HG02852 (cell line): ENCODE measurements around the gene KCNAB1.

Source experiments
- ATAC-seq: cut with Tn5 transposase; IDR thresholded peaks from one replicate; pipeline ENCODE4 v1.9.1; 2021; ENCODE audit warnings: mild to moderate bottlenecking, moderate library complexity; ENCODE audit not compliant: unreplicated experiment

The KCNAB1 gene

GRCh38 chr3:156522673-156523072 lies 402.3 kb downstream of the KCNAB1 start:
- ATAC-seq: no peak

- no peak for ATAC-seq
These were observed 405.4 kb downstream of the KCNAB1 start for GRCh38 chr3:156525808-156526207.

GRCh38 chr3:156527060-156527459 lies 406.7 kb downstream of the KCNAB1 start:
- no peak for ATAC-seq

- no peak for ATAC-seq
These were observed 410.6 kb downstream of the KCNAB1 start for GRCh38 chr3:156530980-156531379.

GRCh38 chr3:156532730-156533129 lies 412.4 kb downstream of the KCNAB1 start:
- no peak for ATAC-seq

GRCh38 chr3:156533205-156533604 lies 412.8 kb downstream of the KCNAB1 start:
- no peak for ATAC-seq

GRCh38 chr3:156535162-156535627 lies 414.8 kb downstream of the KCNAB1 start:
- no peak for ATAC-seq

- ATAC-seq: no peak
These were observed 415.4 kb downstream of the KCNAB1 start for GRCh38 chr3:156535798-156536197.

GRCh38 chr3:156536524-156537316 lies 416.3 kb downstream of the KCNAB1 start:
- no peak for ATAC-seq

GRCh38 chr3:156539051-156539450 lies 418.7 kb downstream of the KCNAB1 start:
- ATAC-seq: no peak

GRCh38 chr3:156539802-156540201 lies 419.4 kb downstream of the KCNAB1 start:
- no peak for ATAC-seq

GRCh38 chr3:156542101-156543042 lies 422.0 kb downstream of the KCNAB1 start:
- no peak for ATAC-seq

GRCh38 chr3:156543043-156543555 lies 422.7 kb downstream of the KCNAB1 start:
- ATAC-seq: no peak

- no peak for ATAC-seq
These were observed 427.3 kb downstream of the KCNAB1 start for GRCh38 chr3:156547637-156548036.

- no peak for ATAC-seq
These were observed 427.8 kb downstream of the KCNAB1 start for GRCh38 chr3:156548041-156548687.

GRCh38 chr3:156548902-156549301 lies 428.5 kb downstream of the KCNAB1 start:
- ATAC-seq: no peak

- ATAC-seq: no peak
These were observed 430.9 kb downstream of the KCNAB1 start for GRCh38 chr3:156551261-156551660.

GRCh38 chr3:156551746-156552145 lies 431.4 kb downstream of the KCNAB1 start:
- no peak for ATAC-seq

GRCh38 chr3:156552973-156553372 lies 432.6 kb downstream of the KCNAB1 start:
- ATAC-seq: no peak

GRCh38 chr3:156553705-156554356 lies 433.5 kb downstream of the KCNAB1 start:
- no peak for ATAC-seq

GRCh38 chr3:156554515-156554841 lies 434.1 kb downstream of the KCNAB1 start:
- ATAC-seq: no peak
